GM19452 (cell line): ENCODE measurements around the gene CTSD.

Experiments used
- ATAC-seq: cut with Tn5 transposase; IDR thresholded peaks from one replicate; pipeline ENCODE4 v1.9.1; 2021; ENCODE audit not compliant: unreplicated experiment

CTSD gene

DNA sequence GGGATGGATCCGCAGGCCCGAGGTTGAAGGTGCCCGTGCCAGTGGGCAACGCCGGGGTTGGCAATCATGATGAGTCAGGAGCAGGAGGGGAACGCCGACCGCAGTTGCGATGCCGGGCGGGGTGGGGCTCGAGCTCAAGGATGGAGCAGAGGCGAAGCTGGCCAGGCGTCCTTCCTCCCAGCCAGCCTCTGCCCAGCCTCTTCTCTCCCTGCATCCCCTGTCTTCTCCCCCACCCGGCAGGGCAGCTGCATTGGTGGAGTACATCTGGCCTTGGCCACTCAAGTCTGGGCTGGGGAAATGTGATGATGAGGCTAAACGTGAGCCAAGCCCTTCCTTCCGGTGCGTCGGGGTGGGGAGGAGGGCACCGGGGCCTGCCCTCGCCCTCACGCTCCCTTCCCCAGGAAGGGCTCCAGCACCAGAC is 17.2 kb downstream of the CTSD start:
- no peak for ATAC-seq

DNA sequence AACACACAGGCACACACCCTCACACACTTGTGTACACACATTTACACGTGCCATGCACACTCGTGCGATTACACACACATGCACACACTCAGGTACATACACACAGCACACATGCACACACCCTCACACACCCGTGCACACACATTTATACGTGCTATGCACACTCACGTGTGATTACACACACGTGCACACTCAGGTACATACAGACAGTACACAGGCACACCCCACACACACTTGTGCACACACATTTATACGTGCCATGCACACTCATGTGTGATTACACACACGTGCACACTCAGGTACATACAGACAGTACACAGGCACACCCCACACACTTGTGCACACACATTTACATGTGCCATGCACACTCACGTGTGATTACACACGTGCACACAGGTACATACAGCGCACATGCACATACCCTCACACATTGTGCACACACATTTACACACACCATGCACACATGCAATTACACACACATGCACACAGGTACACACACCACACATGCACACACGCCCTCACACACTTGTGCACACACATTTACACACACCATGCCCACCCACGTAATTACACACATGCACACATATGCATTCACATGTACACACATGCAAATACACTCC is 17.9 kb downstream of the CTSD start:
- no peak for ATAC-seq

DNA sequence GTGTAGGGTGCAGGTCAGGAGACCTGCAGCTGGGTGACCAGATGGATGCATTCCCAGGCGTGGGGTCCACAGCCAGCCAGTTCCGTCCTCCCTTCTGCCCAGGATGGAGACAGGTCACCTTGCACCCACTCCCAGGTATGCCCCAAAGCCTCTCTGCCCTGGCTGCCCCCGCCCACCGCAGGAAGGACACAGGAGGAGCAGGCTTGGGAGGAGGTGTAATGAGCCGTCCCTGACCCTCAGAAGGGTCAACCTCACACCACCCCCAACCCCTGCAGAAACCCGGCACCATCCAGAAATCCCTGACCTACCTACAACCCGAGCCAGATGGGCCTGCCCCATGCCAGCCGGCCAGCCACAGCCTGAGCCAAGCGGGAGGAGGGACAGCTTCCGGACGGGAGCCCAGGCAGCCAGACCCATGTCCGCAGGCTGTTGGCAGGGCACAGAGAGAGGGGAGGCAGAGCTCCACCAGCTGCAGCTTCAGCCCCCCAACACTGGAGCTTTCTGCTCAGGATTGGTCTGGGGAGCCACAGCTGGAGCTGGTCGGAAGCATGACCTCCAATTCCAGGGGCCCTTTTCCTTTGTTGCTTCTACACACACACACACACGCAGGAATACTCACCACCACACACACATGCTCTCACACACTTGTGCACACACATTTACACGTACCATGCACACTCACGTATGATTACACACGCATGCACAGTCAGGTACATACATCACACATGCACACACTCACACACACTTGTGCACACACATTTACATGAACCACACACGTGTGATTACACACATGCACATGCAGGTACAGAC is 18.6 kb downstream of the CTSD start:
- ATAC-seq = no peak

DNA sequence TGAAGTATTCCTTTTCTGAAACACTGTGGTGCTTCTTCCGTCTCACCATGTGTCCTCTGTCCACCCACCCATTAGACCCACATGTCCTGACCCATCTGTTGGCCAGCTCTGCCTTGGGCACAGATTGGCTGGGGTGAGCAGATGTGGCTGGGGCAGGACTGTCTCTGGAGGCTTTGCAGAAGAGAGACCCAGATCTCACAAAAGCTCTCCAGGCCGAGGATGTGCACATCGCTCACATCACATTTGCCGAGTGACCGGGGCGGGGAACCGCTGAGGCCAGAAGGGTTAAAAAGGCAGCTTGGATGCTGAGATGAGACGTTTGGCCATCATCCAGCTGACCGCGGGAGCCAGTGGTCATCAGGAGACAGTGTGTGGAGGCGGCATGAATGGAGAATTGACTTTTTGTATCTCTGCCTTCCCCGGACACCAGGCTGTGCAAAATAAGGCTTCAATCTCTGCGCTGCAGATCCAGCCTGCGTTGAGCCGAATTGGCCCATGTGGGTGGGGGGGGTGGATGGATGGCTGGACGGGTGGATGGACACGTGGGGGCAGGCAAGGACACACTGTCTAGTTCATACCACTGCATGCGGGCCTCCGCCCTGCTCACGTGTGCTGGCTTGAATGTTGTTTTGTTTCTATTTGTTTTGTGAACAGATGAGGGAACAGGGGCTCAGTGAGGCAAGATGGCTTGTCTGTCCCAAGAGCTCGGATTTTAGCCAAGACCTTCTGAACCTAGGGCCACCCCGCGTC is 19.4 kb downstream of the CTSD start:
- ATAC-seq = no peak

DNA sequence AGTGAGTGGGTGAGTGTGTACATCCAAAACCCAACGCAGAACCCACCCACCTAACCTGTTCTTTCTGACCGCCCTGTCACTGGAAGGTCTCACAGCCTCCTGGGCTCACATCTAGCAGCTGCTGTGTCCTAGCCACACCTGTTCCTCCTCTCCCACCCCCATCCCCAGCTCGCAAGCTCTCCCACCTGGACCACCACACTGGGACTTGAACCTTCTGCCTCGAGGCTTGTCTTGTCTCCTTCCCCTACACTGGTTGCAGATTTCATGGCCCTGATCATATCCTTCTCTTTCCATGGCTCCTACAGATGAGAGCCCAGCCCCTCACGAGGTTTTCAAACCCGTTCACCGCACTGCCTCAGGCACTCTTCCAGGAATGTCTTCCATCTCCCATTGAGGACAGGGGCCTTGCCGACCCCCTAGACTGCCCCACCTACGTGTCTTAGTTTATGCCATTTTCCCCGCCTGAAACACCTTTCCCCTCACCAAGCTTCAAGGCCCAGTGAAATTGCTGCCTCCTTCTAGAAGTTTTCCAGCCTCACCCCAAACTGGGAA is 20.1 kb downstream of the CTSD start:
- no peak for ATAC-seq

DNA sequence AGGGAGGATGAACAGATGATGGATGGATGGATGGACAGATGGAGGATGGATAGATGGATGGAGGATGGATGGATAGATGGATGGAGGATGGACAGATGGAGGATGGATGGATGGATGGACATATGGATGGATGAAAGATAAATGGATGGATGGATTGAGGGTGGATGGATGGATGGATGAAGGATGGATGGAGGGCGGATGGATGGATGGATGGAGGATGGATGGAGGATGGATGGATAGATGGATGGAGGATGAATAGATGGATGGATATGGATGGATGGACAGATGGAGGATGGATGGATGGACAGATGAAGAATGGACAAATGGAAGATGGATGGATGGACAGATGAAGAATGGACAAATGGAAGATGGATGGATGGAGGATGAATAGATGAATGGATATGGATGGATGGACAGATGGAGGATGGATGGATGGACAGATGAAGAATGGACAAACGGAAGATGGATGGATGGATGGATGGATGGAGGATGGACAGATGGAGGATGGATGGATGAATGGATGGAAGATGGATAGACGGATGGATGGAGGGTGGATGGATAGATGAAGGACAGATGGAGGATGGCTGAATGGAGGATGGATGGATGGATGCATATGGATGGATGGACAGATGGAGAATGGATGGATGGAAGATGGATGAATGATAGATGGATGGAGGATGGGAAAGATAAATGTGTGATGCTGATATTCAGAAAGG is 20.7 kb downstream of the CTSD start:
- ATAC-seq = no peak

DNA sequence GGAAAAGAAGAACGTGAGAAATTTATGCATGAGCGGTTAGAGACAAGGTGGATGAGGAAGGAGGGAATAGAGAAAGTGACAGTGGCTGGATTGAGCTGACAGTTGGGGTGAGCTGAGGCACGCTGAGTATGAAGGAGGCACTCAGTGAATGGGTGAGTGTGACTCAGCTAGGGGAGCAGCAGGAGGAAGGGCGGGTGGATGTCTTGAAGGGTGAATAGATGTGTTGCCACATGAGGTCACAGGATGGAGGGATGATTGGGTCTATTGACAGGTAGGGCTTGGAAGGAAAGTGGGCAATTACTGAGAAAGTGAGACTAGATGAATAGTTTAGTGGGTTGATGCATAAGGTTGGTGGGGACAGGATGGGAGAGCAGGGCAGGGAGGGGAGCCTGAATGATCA is 21.4 kb downstream of the CTSD start:
- ATAC-seq = no peak

DNA sequence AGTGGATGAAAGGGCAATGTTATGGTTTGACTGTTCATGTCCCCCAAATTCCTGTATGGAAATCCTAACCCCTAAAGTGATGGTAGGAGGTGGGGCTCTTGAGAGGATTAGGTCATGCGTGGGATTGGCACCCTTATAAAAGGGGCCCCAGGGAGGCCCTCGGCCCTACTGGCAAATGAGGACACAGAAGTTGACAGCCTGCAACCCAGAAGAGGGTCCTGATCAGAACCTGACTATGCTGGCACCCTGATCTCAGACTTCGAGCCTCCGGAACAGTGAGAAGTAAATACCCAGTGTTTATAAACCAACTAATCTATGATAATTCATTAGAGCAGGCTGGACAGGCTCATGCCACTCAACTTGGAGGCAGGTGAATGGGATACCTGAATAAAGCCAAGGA is 22.0 kb downstream of the CTSD start:
- no peak for ATAC-seq

DNA sequence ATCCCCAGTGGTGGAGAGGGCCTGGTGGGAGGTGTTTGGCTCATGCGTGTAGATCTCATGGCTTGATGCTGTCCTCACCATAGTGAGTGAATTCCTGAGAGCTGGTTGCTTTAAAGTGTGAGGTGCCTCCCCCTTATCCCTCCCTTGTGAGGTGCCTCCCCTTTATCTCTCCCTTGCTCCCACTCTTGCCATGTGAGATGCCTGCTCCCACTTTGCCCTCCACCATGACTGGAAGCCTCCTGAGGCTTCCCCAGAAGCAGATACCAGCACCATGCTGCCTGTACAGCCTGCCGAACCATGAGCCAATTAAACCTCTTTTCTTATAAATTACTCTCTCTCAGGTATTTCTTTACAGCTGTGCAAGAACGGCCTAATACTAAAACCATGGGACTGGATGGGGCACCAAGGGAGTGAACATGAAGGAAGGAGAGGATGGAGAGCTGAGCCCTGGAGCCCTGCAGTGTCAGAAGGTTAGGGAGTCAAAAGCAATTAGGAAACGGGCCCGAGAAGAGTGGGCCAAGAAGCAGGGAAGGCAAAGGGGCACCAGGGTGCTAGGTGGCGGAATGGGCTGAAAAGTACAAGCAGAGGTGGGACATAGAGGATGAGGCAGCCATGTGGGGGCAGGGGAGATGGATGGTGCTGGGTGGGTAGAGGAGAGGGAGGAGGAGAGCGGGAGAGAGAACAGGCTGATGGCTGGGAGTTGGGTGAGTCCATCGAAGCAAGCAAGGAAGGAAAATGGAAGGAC is 22.8 kb downstream of the CTSD start:
- ATAC-seq = no peak

DNA sequence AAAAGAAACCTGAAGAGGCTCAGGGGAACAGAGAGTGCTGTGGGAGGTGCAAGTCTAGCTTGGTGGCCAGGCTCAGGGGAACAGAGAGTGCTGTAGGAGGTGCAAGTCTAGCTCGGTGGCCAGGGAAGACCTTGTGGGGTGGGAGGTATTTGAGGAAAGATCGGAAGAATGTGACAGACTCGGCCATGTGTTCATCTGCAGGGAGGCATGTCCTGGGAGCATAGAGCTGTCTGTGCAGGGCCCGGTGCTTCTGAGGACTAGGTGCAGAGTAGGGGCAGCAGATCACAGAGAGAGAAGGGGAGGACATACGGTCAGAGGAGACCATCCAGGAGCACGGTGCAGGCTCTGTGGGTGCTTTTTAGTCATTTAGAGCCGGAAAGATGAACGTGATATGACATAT is 24.2 kb downstream of the CTSD start:
- no peak for ATAC-seq

DNA sequence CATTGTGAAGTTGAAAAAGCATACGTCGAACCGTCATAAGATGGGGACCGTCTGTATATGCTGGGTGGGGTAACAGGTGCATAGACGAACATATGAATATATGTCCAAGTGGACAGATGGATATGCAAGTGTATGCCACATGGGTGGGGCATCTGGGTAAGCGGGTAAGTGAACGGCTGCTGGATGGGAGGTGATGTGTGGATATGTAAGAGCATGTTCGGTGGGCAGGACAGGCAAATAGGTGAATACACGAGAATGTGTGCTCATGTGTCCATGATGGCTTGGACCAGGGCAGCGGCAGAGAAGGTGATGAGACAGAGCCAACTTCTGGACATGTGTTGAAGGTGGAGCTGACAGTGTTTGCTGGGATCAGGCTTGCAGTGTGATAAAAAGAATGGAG is 25.3 kb downstream of the CTSD start:
- no peak for ATAC-seq

DNA sequence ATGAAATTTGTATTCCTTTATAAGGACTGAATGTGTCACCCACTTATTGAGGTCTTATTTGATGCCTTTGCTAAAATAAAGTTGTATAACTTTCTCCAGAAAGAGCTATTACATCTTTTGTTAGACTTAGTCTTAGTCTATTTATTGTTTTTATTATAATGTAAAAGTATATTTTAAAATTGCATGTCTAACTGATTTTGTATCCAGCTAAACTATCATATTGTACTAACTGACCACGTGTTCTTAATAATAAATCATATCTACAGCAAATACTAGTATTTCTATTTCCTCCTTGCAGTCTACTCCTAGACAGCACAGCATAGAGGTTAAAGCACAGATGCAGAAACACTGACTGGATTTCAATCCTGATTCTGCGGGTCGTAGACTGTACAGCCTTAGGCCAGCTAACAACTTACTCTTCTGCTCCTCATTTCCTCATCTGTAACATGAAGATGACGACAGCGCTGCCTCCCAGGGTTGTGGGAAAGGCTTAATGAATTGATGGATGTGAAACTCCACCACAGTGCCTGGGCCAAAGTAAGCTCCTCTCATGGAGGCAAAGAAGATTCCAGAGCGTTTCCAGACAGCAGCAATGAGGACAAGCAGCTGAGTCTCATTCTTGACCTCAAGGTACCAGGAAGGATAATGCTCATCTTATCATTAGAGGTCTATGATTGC is 26.5 kb downstream of the CTSD start:
- no peak for ATAC-seq

DNA sequence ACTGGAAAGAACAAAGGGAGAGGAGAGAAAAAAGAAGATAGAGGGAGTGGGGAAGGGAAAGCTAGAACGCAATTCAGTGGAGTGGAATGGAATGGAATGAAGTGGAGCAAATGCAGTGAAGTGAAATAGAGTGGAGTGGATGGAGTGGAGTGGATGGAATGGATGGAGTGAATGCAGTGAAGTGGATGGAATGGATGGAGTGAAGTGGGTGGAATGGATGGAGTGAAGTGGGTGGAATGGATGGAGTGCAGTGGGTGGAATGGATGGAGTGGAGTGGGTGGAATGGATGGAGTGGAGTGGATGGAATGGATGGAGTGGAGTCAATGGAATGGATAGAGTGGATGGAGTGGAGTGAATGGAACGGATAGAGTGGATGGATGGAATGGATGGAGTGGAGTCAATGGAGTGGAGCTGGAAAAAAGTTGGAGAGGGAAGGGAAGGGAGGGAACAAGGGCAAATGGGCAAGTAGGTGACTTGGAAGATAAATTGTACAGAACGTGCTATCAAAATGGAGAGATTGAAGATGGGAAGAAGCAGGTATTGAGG is 27.2 kb downstream of the CTSD start:
- no peak for ATAC-seq

DNA sequence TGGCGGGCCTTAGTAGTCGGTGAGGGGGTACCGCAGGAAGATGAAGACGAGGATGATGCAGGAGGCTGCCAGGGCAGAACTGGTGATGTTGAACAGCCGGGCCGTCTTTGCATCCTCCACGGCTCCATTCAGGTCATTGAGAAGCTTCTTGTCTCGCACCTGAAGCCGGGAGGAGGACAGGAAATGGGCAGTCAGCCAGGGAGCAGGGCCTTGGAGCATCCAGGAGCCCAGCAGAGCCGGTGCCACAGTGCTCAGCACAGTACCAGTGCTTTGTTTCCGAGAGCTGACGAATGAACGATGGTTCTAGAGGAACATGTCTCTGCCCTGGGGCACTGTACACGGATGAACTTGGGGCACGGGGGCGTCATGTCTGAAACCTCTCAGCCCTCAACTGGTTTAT is 28.5 kb downstream of the CTSD start:
- ATAC-seq = no peak

DNA sequence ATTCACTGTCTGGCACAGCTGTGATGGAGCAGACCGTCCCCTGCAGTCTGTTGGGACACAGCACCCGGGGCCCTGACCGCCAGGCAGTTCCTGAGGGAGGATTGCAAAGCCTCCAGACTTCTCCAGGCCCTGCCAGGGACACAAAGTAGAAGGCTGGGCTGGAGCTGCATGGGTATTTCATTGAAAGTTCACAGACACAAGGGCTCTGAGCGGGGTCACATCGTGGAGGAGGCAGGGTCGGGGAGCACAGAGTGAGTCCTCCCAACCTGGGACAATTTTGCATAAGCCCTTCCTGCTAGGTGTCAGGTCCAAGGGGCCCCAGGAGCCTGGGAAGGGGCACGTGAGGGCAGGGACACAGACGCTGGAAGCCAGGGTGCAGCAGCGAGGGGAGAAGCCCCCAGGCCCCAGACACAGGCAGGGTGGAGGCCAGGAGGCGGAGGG is 29.1 kb downstream of the CTSD start:
- no peak for ATAC-seq

DNA sequence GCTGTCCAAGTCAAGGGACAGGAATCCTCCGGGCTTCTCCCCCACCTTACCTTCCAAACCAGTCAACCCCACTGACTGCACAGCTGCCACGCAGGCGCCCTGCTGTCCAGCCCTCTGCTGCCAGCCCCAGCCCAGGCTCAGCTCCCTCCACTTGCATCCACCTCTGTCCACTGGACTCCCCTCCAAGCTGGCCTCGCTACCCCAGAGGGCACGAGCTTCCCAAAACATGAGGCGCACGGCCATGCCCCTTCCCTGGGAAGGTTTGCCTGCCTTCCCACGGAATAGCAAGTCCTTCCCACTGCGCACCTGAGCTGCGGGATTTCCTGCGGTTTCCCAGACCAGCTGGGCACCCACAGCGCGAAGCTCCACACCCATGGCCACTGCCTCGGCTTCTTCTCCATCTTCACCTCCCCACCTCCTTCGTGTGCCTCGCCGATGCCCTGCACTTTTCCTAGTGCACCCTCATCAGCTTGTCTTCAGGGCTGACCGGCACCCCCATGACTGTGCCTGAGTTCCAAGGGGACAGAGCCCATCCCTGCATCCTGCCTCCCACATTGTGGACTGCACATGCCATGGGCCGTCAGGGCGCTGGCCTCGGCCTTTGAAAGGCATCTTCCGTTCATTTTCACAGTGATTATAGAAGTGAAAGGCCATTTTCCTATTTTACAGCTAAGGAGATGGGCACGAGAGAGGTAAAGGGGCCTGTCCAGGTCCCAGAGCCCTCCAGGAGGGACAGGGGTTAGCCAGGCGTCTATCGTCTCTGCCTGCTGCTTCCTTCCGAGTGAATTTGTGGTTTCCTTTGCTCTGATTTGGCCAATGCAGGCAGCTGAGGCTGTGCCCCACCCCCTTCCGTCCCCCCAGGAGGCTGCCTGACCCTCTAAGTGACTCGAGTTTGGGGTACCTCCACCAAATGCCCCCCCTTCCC is 29.7 kb downstream of the CTSD start:
- ATAC-seq = no peak

DNA sequence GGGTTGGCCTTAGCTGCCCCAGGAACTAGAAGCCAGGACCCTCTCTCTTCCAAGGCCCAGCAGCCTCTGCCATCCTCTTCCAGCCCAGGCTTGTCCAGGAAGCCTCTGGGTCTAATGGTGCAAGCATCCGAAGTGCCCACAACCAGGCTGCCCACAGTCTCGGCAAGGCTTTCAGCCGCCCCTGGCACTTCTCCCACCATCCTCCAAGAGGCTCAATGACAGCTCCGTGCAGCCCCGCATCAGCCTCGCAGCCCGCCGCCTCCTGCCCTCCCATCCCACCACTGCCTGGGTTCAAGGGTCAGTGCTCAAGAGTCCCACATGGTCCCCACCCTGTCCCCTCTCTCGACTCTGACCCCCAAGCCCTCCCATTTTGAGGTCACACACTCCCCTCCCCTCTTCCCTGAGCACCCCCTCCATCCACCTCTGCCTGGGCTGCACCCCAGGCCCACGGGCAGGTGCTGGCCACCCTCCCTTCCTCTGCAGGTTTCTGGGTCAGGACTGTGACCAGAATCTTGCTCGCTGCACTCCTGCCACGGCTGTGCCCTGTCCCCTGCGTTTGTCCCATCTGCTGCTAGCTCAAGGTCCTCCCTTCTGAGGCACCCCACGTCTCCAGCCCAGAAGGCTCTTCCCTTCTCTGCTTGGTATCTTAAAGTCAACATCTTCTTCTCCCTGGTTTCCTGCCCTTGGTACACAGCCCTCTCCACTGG is 30.6 kb downstream of the CTSD start:
- no peak for ATAC-seq
